K562 treated with DMSO at 1 percent for 4 hours (cell line): ENCODE results near the gene TRIM21. TPM values are rescaled to one million over a fixed set of nuclear protein-coding genes. Genes with fewer than 3 reads are reported as not detected.

ENCODE experiments used
- total RNA-seq: library from RNA; unstranded; fragments of 300-600 nt; gene quantifications from 2 replicates; pipeline ENCODE4 v1.2.3, GENCODE V29; 2022; ENCODE audit not compliant: insufficient read depth

TRIM21 gene
- total RNA-seq = 15.0 and 19.7 TPM in 2 replicates

GRCh38 chr11:4393209-4393857 lies at the start of gene TRIM21:
Gene TRIM21 (minus strand): TSS chr11:4393702. CDS start chr11:4390409, 3,293 bp downstream.

GRCh38 chr11:4368286-4368685 lies 25.2 kb downstream of the TRIM21 start, which contains the start of gene OR52B4:
Gene OR52B4 (minus strand): TSS chr11:4368386. CDS start chr11:4368295, 91 bp downstream.

Other genes starting within 250 kb of the TRIM21 start
- not detected in 2 replicates for gene OR52B4, start 25.3 kb downstream of the TRIM21 start, total RNA-seq
- gene OR52K2, start 55.6 kb upstream of the TRIM21 start, total RNA-seq = not detected in 2 replicates
- not detected in 2 replicates for gene OR52K1, start 88.9 kb upstream of the TRIM21 start, total RNA-seq
- not detected in 2 replicates for gene OR52M1, start 151.5 kb upstream of the TRIM21 start, total RNA-seq
- not detected in 2 replicates for gene OR52I2, start 188.0 kb upstream of the TRIM21 start, total RNA-seq
- not detected in 2 replicates for gene OR52I1, start 200.3 kb upstream of the TRIM21 start, total RNA-seq
- gene TRIM68, start 214.5 kb upstream of the TRIM21 start, total RNA-seq = 9.4 and 11.8 TPM in 2 replicates
- gene OR51D1, start 243.8 kb upstream of the TRIM21 start, total RNA-seq = not detected in 2 replicates